GM12878 (cell line): Measurements from ENCODE around the gene CCS.

ENCODE experiments used
- CHD2 ChIP-seq: IDR thresholded peaks from 2 replicates; pipeline ENCODE4 v1.6.1; 2011; ENCODE audit warnings: low read depth, low read length, improper control_type of control experiment, borderline replicate concordance
- GABPA ChIP-seq: IDR thresholded peaks from 2 replicates; pipeline ENCODE4 v1.6.1; 2014; ENCODE audit warnings: antibody characterized with exemption, low read depth, mild to moderate bottlenecking, inconsistent platforms
- LARP7 ChIP-seq: fragments of 450-650 bp; IDR thresholded peaks from 2 replicates; pipeline ENCODE4 v1.6.1; 2017; ENCODE audit warnings: mild to moderate bottlenecking
- MXI1 ChIP-seq: fragments of 150-350 bp; IDR thresholded peaks from 2 replicates; pipeline ENCODE4 v1.6.1; 2011; ENCODE audit warnings: low read depth, mild to moderate bottlenecking, inconsistent platforms, low read length, improper control_type of control experiment
- NFIC ChIP-seq: IDR thresholded peaks from 2 replicates; pipeline ENCODE4 v1.6.1; 2012; ENCODE audit warnings: low read depth, mild to moderate bottlenecking, inconsistent platforms, low read length, moderate library complexity
- POLR2A ChIP-seq: IDR thresholded peaks from 2 replicates; pipeline ENCODE4 v1.6.1; 2011; ENCODE audit warnings: low read depth, mild to moderate bottlenecking, low read length
- RAD21 ChIP-seq: IDR thresholded peaks from 2 replicates; pipeline ENCODE4 v1.6.1; 2011; ENCODE audit warnings: mild to moderate bottlenecking, low read depth, low read length, moderate library complexity; ENCODE audit not compliant: insufficient read depth
- SIX5 ChIP-seq: IDR thresholded peaks from 2 replicates; pipeline ENCODE4 v1.6.1; 2011; ENCODE audit warnings: mild to moderate bottlenecking, low read depth, low read length, moderate library complexity; ENCODE audit not compliant: severe bottlenecking
- SMAD1 ChIP-seq: fragments of 450-650 bp; IDR thresholded peaks from 2 replicates; pipeline ENCODE4 v1.6.1; 2018; ENCODE audit warnings: mild to moderate bottlenecking, low read depth; ENCODE audit not compliant: partially characterized antibody
- TAF1 ChIP-seq: IDR thresholded peaks from 2 replicates; pipeline ENCODE4 v1.6.1; 2011; ENCODE audit warnings: mild to moderate bottlenecking, low read depth, low read length, borderline replicate concordance
- TF ChIP-seq, protein P1 (sequence below), 3 experiments: IDR thresholded peaks in 2 of 3; conservative IDR thresholded peaks in 1 of 3; 2 replicates each; pipeline ENCODE4 v1.5.1; 2011; ENCODE audit warnings: low read depth in 3 of 3, low read length in 3 of 3, mild to moderate bottlenecking in 3 of 3, control low read depth in 2 of 3, moderate library complexity in 2 of 3, inconsistent platforms in 1 of 3, mixed read lengths in 1 of 3; ENCODE audit not compliant: control insufficient read depth in 2 of 3, insufficient read depth in 1 of 3; ENCODE audit errors: extremely low read depth in 1 of 3

DNA sequence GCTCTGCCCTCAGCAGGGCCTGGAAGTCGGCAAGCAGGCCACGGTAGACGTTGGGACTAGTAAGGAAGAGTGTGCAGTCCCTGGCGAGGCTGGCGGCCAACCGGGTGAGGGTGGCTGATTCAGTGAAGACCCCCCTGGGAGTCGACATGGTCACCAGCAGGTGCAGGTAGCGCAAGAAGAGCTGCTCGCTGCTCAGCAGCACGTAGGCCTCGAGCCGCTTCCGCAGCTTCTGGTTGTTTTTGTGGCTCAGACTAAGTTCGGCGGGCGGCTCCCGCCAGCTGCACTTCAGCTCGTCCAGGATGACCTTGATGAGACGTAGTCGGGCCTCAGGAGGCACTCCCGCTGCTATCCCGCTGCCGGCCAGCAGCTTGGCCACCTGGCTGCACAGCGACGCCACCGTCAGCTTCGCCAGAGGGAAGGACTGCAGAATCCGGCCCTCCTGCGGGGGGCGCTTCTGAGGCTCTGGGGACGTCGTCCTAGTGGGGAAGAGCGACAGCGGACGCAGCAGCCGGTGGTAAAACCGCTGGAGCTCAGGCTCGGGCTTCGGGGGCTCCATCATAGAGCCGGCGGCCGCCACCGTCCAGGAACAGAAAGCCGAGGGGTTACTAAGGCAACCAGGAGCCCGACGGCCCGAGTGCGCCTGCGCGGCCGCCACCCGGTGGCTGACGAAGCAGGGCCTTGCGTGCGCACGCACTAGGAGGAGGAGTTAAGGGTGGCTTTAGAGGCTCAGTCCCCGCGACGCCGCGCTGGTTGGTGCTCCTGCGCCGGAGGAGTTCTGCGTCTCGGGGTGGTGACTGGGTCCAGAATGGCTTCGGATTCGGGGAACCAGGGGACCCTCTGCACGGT, at the start of gene CCS, which contains the start of gene CCDC87:
- no peak for TF ChIP-seq LARP7
- no peak for TF ChIP-seq RAD21
- no peak for TF ChIP-seq CHD2
- TF ChIP-seq NFIC = no peak
- peak; percentile 90 for TF ChIP-seq MXI1
- no peak for TF ChIP-seq SMAD1
- peak; percentile 80 for TF ChIP-seq TAF1
- no peak for TF ChIP-seq GABPA
- TF ChIP-seq POLR2A = peak; percentile 100
- TF ChIP-seq SIX5 = no peak
- TF ChIP-seq, protein P1, sequence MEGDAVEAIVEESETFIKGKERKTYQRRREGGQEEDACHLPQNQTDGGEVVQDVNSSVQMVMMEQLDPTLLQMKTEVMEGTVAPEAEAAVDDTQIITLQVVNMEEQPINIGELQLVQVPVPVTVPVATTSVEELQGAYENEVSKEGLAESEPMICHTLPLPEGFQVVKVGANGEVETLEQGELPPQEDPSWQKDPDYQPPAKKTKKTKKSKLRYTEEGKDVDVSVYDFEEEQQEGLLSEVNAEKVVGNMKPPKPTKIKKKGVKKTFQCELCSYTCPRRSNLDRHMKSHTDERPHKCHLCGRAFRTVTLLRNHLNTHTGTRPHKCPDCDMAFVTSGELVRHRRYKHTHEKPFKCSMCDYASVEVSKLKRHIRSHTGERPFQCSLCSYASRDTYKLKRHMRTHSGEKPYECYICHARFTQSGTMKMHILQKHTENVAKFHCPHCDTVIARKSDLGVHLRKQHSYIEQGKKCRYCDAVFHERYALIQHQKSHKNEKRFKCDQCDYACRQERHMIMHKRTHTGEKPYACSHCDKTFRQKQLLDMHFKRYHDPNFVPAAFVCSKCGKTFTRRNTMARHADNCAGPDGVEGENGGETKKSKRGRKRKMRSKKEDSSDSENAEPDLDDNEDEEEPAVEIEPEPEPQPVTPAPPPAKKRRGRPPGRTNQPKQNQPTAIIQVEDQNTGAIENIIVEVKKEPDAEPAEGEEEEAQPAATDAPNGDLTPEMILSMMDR (IDR thresholded peaks at IDR 0.05 in 2 of 3, conservative IDR thresholded peaks at IDR 0.05 in 1 of 3; ENCODE audit: control insufficient read depth in 2 of 3, extremely low read depth in 1 of 3, insufficient read depth in 1 of 3, low read depth in 3 of 3, low read length in 3 of 3) = peak; percentile 55 to 68 (median 56)
